Measurements from ENCODE around the gene DICER1. TPM values are rescaled to one million over a fixed set of nuclear protein-coding genes. Genes with fewer than 3 reads are reported as not detected.
"Not testable (repeated sequence)": the region's sequence is repeated elsewhere in the genome, so short reads cannot be mapped to it uniquely, and the experiment has no call there.

Gene DICER1
- total RNA-seq, 1 donor from 2014 or later, result 92.0 TPM

GRCh38 chr14:95155045-95155444 is 2.3 kb downstream of the DICER1 start:
- no peak for DNase-seq (ENCODE audit: low spot score)
- intact Hi-C loops (cut with DNase I), result no loop called here
- no peak for ATAC-seq

- DNase-seq (ENCODE audit: low spot score), result no peak
- intact Hi-C loops (cut with DNase I), result no loop called here
- no peak for ATAC-seq
These were observed 3.5 kb downstream of the DICER1 start for GRCh38 chr14:95153866-95154265.

- no peak for ATAC-seq
- DNase-seq (ENCODE audit: low spot score), result no peak
- intact Hi-C loops (cut with DNase I), result no loop called here
These were observed 5.8 kb downstream of the DICER1 start for GRCh38 chr14:95151561-95151960.

GRCh38 chr14:95150910-95151309 is 6.4 kb downstream of the DICER1 start:
- ATAC-seq (no peak), DNase-seq (ENCODE audit: low spot score) (no peak)
- intact Hi-C loops (cut with DNase I), result no loop called here

- no peak for ATAC-seq
- no peak for DNase-seq (ENCODE audit: low spot score)
- intact Hi-C loops (cut with DNase I), result no loop called here
These were observed 7.9 kb downstream of the DICER1 start for GRCh38 chr14:95149441-95149840.

- no peak for ATAC-seq
- DNase-seq (ENCODE audit: low spot score), result no peak
- intact Hi-C loops (cut with DNase I), result no loop called here
These were observed 9.7 kb downstream of the DICER1 start for GRCh38 chr14:95147597-95147996.

DNA sequence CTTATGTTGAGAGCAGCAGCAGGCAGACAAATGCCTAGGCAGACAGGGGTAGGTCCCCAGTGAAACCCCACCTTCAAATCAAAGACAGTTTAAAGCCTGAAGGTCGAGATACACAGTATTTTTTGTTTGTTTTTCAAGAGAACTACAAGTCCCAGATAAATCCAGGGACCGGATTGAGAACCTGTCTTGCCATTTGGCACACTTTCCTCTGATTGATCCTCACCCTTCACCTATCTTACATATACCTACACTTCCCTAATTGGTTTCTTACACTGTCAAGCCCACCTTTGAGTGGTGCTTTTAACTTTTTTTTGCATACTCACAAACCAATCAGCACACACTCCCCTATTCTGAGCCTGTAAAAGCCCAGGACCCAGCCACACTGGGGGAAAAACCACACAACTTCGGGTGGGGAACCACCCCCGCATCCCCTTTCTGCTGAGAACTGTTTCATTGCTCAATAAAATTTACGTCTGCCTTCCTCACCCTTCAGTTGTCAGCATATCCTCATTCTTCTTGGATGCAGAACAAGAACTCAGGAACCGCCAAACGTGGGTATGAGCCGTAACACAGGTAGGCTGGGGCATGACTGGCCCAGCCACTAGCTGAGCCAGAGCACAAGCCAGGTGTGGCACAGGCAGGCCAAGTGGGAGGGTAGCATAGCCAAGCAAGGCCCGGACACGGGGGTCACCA is 11.1 kb downstream of the DICER1 start:
- DNase-seq (ENCODE audit: low spot score), result no peak
- ATAC-seq, result peak; percentile 39
- intact Hi-C loops (cut with DNase I), result no loop called here

DNA sequence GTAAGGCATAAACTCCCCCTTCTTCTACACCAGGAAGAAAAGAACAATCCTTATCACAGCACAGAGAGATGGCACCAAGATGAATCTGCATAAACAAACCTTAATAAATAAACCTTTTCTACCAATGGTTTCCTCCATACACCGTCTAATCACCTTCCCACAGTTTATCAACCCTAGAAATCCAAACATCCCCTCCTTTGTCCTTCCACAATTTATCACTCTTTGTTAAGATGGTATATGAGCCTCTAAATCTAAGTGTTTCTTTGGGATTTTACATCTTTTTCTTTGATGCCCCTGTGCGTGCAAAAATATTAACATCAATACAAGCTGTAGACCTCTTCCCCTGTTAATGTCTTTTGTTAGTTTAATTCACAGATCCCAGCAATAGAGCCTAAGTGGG is 12.5 kb downstream of the DICER1 start:
- intact Hi-C loops (cut with DNase I), result no loop called here

DNA sequence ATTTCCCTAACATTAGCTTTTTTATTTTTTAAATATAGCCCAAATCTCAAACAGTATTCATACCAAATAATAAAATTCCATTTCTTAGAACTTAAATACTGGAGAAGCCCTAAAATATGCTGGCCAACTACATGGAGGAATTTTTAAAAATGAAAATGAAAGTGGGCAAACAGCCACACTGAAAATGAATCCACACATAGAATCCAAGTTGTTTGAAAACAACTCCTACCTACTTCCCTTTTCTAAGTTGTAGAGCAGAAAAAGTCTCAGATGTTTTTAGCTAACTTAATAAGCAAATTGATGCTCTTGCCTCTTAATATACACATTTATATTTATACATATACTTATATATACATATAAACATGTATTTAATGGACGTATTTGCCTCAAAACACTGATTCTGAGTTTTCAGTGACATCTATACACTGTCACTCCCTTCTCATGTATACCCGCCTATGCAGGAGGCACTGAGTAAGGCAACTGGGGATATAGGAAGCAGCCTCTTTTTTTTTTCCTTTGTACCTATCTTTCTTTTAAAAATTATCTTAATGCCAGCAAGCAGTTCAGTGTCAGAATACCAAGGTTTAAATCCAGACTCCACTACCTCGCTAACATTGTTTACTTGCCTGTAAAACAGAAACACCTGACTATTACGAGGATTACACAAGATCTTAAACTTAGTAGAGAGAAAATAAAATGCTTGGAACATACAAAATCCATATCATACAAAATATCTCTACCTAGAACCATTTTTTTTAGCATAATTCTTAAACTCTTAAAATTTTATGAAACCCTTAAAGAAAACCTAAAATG is 13.3 kb downstream of the DICER1 start:
- intact Hi-C loops (cut with DNase I), result no loop called here
- no peak for DNase-seq (ENCODE audit: low spot score)
- ATAC-seq, result peak; percentile 69

More for the DNA sequence above, 12.5 kb downstream of the DICER1 start:
- no peak for DNase-seq (ENCODE audit: low spot score)
- no peak for ATAC-seq

- intact Hi-C loops (cut with DNase I), result no loop called here
- ATAC-seq, result no peak
- DNase-seq (ENCODE audit: low spot score), result no peak
These were observed 15.1 kb downstream of the DICER1 start for GRCh38 chr14:95142208-95142607.

DNA sequence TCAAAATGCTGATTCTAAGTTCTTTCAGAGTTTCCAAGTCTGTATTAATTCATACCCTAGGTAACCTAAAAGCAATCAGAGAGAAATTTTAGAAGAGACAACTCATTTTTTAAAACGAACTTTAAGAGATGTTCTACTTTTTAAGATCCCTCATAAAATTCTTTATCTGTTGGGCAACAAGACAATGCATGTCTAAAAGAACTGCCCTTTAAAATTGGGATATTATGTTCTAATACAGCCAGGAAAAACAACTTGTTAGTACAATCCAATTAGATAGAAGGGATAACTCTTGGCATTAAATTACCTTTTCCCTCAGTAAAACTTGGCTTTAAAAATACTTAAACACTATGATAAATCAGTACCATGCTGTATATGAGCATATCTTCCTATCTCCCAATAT is 15.6 kb downstream of the DICER1 start:
- ATAC-seq, result no peak
- DNase-seq (ENCODE audit: low spot score), result no peak
- intact Hi-C loops (cut with DNase I), result no loop called here

- ATAC-seq, result no peak
- intact Hi-C loops (cut with DNase I), result no loop called here
These were observed 17.1 kb downstream of the DICER1 start for GRCh38 chr14:95140060-95140858.

GRCh38 chr14:95138876-95139275 is 18.5 kb downstream of the DICER1 start:
- intact Hi-C loops (cut with DNase I), result no loop called here
- ATAC-seq, result no peak

More at GRCh38 chr14:95140060-95140858, 17.1 kb downstream of the DICER1 start:
- DNase-seq (ENCODE audit: low spot score), result no peak

GRCh38 chr14:95138455-95138854 is 18.9 kb downstream of the DICER1 start:
- intact Hi-C loops (cut with DNase I); ATAC-seq; DNase-seq (ENCODE audit: low spot score): not testable (repeated sequence)

More at GRCh38 chr14:95138876-95139275, 18.5 kb downstream of the DICER1 start:
- DNase-seq (ENCODE audit: low spot score), result no peak

GRCh38 chr14:95137804-95138167 is 19.5 kb downstream of the DICER1 start:
- intact Hi-C loops (cut with DNase I), result no loop called here
- ATAC-seq (no peak), DNase-seq (ENCODE audit: low spot score) (no peak)

- DNase-seq (ENCODE audit: low spot score) (no peak), ATAC-seq (no peak)
- intact Hi-C loops (cut with DNase I), result no loop called here
These were observed 20.0 kb downstream of the DICER1 start for GRCh38 chr14:95137164-95137803.

GRCh38 chr14:95136631-95137030 is 20.7 kb downstream of the DICER1 start:
- no peak for DNase-seq (ENCODE audit: low spot score)
- ATAC-seq, result no peak
- intact Hi-C loops (cut with DNase I), result no loop called here

DNA sequence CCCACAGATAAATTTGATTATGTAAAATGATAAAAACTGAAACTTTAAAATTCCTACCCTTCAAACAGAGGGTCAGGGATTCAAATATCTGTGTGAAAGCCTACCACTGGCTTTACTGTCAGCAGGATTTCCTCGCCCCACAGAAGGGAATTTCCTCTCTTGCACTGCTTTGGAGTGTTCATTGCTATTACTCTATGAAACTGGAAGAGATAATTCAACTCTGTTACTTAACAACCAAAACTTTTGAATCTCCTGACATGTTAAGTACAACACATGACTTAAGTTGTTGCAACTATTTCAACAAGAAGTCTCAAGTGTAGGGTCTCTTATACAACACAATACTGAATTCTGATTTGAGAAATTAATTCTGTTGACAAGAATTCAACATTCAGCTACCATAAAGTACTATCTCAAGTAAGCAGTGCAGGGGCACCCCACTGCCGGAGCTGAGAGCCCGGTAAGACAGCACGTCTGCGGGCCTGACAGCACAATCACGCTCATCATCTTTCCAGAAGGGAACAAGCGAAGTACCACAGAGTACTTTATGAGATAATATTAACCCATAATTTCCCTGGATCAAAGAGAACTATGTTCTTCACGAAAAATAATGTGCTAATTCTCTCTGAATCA is 22.9 kb downstream of the DICER1 start:
- DNase-seq (ENCODE audit: low spot score), result no peak
- peak; percentile 70 for ATAC-seq
- intact Hi-C loops (cut with DNase I), result no loop called here

- ATAC-seq, result peak; percentile 56
- no peak for DNase-seq (ENCODE audit: low spot score)
- intact Hi-C loops (cut with DNase I), result no loop called here
These were observed 24.0 kb downstream of the DICER1 start for GRCh38 chr14:95133282-95133681.
